Thoracic aorta (tissue), 2 donors: Measurements from ENCODE around the gene C16orf96. TPM values are rescaled to one million over a fixed set of nuclear protein-coding genes. Genes with fewer than 3 reads are reported as not detected.

Experiments used
- ATAC-seq: fragments of 150-250 bp; one replicate; pipeline ENCODE4 v1.8.0; 2017; ENCODE audit warnings: low read depth; ENCODE audit not compliant: insufficient number of reproducible peaks, low FRiP score
- DNase-seq: peaks from one replicate; pipeline ENCODE4 v3.0.0-alpha.2; 2020; ENCODE audit warnings: low spot score
- H3K27ac ChIP-seq, 2 donors: fragments of 200-600 bp; sonication (generic); 1 replicate in 1 of 2; 2 replicates in 1 of 2; pipeline ENCODE4 v1.5.1; 2016; ENCODE audit warnings: mild to moderate bottlenecking in 2 of 2, moderate library complexity in 2 of 2
- H3K27me3 ChIP-seq: fragments of 200-600 bp; sonication (generic); replicated peaks from 2 replicates; pipeline ENCODE4 v1.6.0; 2016; ENCODE audit warnings: mild to moderate bottlenecking; ENCODE audit not compliant: insufficient read depth
- H3K36me3 ChIP-seq: fragments of 200-600 bp; sonication (generic); one replicate; pipeline ENCODE4 v1.5.1; 2016
- H3K4me1 ChIP-seq, 2 donors: fragments of 200-600 bp; sonication (generic); 1 replicate in 1 of 2; 2 replicates in 1 of 2; pipeline versions ENCODE4 v1.5.1 to v1.6.0; 2016; ENCODE audit warnings: low read depth in 2 of 2, mild to moderate bottlenecking in 1 of 2; ENCODE audit not compliant: control insufficient read depth in 1 of 2
- H3K4me3 ChIP-seq: fragments of 200-600 bp; sonication (generic); 2 replicates; pipeline ENCODE4 v1.5.1; 2016; ENCODE audit warnings: mild to moderate bottlenecking
- H3K9me3 ChIP-seq: fragments of 200-600 bp; sonication (generic); 2 replicates; pipeline ENCODE4 v1.5.1; 2016
- total RNA-seq, 2 donors: library from RNA; depleted of rRNA; stranded (reverse); fragments of >200 nt; gene quantifications; one replicate each; pipeline versions ENCODE4 v1.1.0 to v1.2.3, GENCODE V29; 2016
- TF ChIP-seq, protein P1 (sequence below): fragments of 200-600 bp; sonication (generic); IDR thresholded peaks from one replicate; pipeline ENCODE4 v1.5.1; 2019; ENCODE audit warnings: antibody characterized with exemption

C16orf96 gene
- total RNA-seq, 2 donors from 2014 or later: not detected

DNA sequence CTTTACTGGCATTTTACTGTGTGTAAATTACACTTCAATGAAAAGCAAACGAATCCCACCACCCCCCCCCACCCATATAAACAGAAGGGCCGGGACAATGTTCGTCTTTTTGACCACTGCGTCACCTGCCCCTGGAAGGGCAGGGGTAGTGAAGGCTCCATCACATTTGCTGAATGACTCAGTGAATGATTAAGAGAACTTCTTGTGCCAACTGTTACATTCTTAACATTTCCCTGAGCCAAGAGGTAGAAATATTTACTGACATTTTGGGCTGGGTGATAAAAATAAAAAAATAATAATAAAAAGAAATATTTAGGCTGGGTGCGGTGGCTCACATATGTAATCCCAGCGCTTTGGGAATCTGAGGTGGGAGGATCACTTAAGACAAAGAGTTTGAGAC is 24.1 kb downstream of the C16orf96 start:
- ATAC-seq: no peak

DNA sequence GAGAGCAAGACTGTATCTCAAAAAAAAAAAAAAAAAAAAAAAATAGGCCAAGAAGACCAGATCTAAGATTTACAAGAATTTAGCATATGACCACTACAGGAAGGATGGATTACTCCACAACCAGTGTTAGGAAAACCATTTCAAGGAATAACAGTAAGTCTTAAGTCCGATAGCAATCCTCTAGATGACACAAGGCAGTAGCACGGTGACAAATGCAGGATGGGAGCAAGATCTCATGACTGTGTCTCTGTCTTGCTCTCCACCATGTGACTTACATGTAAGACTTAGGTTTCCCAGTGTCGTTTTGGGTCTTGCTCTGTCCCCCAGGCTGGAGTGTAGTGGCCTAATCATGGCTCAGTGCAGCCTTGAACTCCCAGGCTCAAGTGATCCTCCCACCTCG is 27.8 kb downstream of the C16orf96 start:
- Histone ChIP-seq H3K27ac (no peak overlapping the region), H3K4me3 (no peak overlapping the region), H3K9me3 (no peaks in the 10 kb centered on the region), H3K27me3 (no peaks in the 10 kb centered on the region), H3K4me1 (no peaks in the 10 kb centered on the region), H3K36me3 (no peaks in the 10 kb centered on the region)
- ATAC-seq (no peak), DNase-seq (no peak)
- TF ChIP-seq, protein P1, sequence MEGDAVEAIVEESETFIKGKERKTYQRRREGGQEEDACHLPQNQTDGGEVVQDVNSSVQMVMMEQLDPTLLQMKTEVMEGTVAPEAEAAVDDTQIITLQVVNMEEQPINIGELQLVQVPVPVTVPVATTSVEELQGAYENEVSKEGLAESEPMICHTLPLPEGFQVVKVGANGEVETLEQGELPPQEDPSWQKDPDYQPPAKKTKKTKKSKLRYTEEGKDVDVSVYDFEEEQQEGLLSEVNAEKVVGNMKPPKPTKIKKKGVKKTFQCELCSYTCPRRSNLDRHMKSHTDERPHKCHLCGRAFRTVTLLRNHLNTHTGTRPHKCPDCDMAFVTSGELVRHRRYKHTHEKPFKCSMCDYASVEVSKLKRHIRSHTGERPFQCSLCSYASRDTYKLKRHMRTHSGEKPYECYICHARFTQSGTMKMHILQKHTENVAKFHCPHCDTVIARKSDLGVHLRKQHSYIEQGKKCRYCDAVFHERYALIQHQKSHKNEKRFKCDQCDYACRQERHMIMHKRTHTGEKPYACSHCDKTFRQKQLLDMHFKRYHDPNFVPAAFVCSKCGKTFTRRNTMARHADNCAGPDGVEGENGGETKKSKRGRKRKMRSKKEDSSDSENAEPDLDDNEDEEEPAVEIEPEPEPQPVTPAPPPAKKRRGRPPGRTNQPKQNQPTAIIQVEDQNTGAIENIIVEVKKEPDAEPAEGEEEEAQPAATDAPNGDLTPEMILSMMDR: no peak

More for the DNA sequence above, 24.1 kb downstream of the C16orf96 start:
- no peaks in the 10 kb centered on the region for H3K9me3 ChIP-seq
- no peak for DNase-seq
- no peak overlapping the region for H3K4me3 ChIP-seq
- no peaks in the 10 kb centered on the region for H3K36me3 ChIP-seq
- H3K4me1 ChIP-seq: no peaks in the 10 kb centered on the region
- no peak overlapping the region for H3K27ac ChIP-seq
- TF ChIP-seq, protein P1: no peak
- no peaks in the 10 kb centered on the region for H3K27me3 ChIP-seq

DNA sequence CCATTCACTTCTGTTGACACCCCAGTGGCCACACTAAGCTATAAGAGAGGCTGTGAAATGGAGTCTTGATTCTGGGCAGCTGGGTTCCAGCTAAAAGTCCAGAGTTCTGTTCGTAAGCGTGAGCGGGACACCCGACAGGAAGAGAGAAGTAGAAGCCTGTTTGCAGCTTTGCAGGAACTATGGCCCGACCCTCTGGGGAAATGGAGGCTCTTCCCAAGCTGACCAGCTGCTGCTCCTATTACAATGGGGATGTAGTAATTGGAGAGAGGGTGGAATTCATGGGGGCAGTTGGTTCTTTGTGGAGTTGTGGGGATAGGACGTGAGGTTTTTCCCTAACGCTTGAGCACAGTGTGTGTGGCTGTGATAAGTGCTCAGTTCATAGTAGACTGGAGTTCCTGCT is 30.2 kb downstream of the C16orf96 start:
- no peaks in the 10 kb centered on the region for H3K4me1 ChIP-seq

DNA sequence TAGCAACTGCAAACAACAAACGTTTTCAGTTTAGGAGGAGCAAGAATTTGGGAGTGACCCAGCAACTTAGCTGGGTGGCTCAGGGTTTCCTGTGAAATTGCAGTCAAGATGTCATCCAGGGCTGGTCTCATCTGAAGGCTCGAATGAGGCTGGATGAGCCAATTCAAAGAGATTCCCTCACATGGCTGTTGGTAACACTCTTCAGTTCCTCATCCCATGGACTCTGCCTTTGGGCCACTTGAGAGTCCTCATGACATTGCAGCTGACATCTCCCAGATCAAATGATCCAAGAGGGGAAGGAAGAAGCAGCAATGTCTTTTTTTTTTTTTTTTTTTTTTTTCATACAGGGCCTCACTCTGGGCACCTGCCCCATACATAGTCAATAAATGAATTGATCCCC is 32.2 kb downstream of the C16orf96 start:
- TF ChIP-seq, protein P1: no peak
- H3K4me3 ChIP-seq: no peak overlapping the region
- H3K27me3 ChIP-seq: no peaks in the 10 kb centered on the region
- no peak overlapping the region for H3K27ac ChIP-seq
- H3K9me3 ChIP-seq: no peaks in the 10 kb centered on the region
- no peaks in the 10 kb centered on the region for H3K4me1 ChIP-seq
- no peaks in the 10 kb centered on the region for H3K36me3 ChIP-seq
- DNase-seq (no peak), ATAC-seq (no peak)

More for the DNA sequence above, 30.2 kb downstream of the C16orf96 start:
- Histone ChIP-seq H3K4me3 (no peak overlapping the region), H3K27ac (no peak overlapping the region), H3K27me3 (no peaks in the 10 kb centered on the region), H3K9me3 (no peaks in the 10 kb centered on the region), H3K36me3 (no peaks in the 10 kb centered on the region)
- DNase-seq (no peak), ATAC-seq (no peak)
- TF ChIP-seq, protein P1: no peak

DNA sequence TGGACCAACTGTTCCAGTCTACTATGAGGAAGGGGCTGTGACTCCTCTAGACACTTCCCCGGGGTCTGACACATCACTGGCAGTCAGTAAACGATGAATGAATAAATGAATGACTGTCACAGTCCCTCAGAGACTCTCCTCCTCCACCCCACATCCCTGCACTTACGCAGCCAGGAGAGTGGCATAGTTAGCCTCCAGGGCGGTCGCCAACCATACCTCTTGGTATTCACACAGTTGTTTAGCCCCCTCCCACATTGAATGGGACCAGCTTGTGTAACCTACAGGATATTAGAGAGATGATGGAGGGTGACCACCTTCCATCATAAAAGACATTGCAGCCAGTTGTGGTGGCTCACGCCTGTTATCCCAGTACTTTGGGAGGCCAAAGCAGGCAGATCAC is 32.8 kb downstream of the C16orf96 start:
- H3K4me1 ChIP-seq: no peaks in the 10 kb centered on the region
- DNase-seq: no peak
- no peak for ATAC-seq
- no peak overlapping the region for H3K4me3 ChIP-seq
- H3K27me3 ChIP-seq: no peaks in the 10 kb centered on the region
- TF ChIP-seq, protein P1: no peak
- no peaks in the 10 kb centered on the region for H3K36me3 ChIP-seq
- H3K9me3 ChIP-seq: no peaks in the 10 kb centered on the region
- H3K27ac ChIP-seq: no peak overlapping the region
